Measurements from ENCODE around the gene VEGFA. TPM values are rescaled to one million over a fixed set of nuclear protein-coding genes. Genes with fewer than 3 reads are reported as not detected.

Gene VEGFA
- total RNA-seq, 1 donor from 2014 or later: 136 TPM

DNA sequence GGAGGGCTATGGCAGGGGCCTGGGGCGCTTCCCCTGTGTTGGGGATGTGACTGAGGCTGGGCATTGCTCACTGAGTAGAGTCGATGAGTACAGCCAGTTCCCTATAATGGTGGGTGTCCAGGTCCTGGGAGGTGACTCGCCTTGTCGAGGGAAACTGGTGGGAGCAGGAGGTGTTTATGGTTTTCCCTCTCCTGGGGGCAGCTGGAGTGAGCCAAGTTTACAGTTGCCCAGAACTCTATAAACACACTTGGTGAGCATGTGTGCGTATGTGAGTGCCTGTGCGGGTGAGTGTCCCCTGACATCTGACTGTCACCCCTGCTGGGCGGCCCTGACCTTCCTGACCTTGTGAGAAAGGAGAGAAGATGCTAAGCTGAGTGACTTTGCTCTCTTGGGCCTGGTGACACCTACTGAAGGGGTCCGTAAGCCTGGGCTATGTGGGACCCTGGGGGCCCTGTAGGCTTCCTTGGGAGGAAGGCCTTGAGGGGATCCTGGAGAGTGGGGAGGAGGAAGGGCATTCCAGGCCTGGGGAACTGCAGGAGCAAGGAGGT lies 65.9 kb downstream of the VEGFA start:
- no peak for DNase-seq (ENCODE audit: extremely low spot score, unreplicated experiment)
- H3K4me1 Mint-ChIP-seq (ENCODE audit: unreplicated experiment): peaks cover 30% of the 10 kb centered on the region
- no peaks in the 10 kb centered on the region for H3K36me3 Mint-ChIP-seq
- no peaks in the 10 kb centered on the region for H3K27me3 Mint-ChIP-seq
- H3K4me3 Mint-ChIP-seq: no peak overlapping the region
- TF ChIP-seq, protein P1, sequence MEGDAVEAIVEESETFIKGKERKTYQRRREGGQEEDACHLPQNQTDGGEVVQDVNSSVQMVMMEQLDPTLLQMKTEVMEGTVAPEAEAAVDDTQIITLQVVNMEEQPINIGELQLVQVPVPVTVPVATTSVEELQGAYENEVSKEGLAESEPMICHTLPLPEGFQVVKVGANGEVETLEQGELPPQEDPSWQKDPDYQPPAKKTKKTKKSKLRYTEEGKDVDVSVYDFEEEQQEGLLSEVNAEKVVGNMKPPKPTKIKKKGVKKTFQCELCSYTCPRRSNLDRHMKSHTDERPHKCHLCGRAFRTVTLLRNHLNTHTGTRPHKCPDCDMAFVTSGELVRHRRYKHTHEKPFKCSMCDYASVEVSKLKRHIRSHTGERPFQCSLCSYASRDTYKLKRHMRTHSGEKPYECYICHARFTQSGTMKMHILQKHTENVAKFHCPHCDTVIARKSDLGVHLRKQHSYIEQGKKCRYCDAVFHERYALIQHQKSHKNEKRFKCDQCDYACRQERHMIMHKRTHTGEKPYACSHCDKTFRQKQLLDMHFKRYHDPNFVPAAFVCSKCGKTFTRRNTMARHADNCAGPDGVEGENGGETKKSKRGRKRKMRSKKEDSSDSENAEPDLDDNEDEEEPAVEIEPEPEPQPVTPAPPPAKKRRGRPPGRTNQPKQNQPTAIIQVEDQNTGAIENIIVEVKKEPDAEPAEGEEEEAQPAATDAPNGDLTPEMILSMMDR (conservative IDR thresholded peaks at IDR 0.05): no peak
- H3K27ac Mint-ChIP-seq: no peak overlapping the region
- no peaks in the 10 kb centered on the region for H3K9me3 Mint-ChIP-seq

Other genes starting within 250 kb of the VEGFA start
- gene XPO5, start 194.2 kb upstream of the VEGFA start, total RNA-seq (ENCODE audit: low replicate concordance): 39.2 and 61.1 TPM in 2 replicates
- gene POLH, start 194.0 kb upstream of the VEGFA start, total RNA-seq (ENCODE audit: low replicate concordance): 33.2 and 37.6 TPM in 2 replicates
- 48.6 and 77.6 TPM in 2 replicates for gene GTPBP2, start 140.9 kb upstream of the VEGFA start, total RNA-seq (ENCODE audit: low replicate concordance)
- gene MAD2L1BP, start 134.4 kb upstream of the VEGFA start, total RNA-seq (ENCODE audit: low replicate concordance): 33.3 and 40.0 TPM in 2 replicates
- 0.14 and 0.53 TPM in 2 replicates for gene RSPH9, start 125.2 kb upstream of the VEGFA start, total RNA-seq (ENCODE audit: low replicate concordance)
- 43.7 and 49.1 TPM in 2 replicates for gene MRPS18A, start 82.4 kb upstream of the VEGFA start, total RNA-seq (ENCODE audit: low replicate concordance)

All from type B pancreatic cell (in vitro differentiated cells).